Raji (cell line): Measurements from ENCODE around the gene GNPTG.

Experiments used
- POLR2A ChIP-seq: IDR thresholded peaks from 2 replicates; pipeline ENCODE4 v1.6.1; 2011; ENCODE audit warnings: low read depth, low read length, control low read depth; ENCODE audit not compliant: insufficient read depth

GNPTG gene

DNA sequence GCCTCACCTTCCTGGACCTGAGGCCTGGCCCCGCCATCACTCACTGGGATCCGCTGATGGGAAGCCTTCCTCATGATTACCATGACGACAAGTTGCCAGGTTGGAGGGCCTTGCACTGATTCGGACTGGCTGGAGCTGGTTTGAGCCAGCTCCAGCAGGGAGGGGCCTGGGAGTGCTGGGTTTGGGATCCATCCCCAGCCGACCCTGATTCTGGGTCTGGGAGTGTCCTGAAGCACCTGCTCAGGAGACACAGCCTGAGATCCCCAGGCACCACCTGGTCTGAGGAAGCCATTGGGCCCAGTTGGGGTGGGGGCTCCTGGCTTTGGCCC lies 24.1 kb upstream of the GNPTG start:
- TF ChIP-seq POLR2A: no peak

DNA sequence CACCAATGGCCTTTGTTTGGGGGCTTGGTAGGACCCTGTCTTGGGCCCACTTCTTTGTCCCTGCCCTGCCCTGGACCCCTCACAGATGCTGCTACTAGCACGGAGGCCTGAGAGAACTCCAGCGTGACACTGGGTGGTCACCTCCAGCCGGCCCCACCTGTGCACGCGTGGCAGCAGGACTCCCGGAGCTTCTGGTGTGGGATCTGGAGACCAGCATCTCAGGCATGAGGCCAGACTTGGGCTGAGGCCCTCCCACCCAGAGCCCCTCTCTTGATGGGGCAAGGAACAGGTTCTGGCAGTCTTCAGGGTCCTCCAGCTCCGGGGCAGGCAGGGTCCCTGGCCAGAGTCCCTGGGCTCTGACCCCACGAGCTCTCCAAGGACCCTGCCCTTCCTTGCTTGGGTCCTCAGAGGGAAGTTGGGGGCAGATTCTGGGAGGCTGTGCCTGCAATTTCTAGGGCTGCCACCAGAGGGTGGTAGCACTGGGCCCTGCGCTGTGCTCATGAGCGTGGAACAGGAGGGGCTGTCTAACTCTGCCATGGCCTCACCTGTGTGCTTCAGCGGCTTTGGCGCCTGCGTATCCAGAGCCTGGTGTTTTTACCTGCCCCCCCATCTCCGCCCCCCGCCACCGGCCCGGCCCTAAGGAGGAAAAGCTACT lies 21.3 kb upstream of the GNPTG start:
- TF ChIP-seq POLR2A: no peak

- no peak for TF ChIP-seq POLR2A
These were observed 20.6 kb upstream of the GNPTG start for GRCh38 chr16:1330931-1331711.

DNA sequence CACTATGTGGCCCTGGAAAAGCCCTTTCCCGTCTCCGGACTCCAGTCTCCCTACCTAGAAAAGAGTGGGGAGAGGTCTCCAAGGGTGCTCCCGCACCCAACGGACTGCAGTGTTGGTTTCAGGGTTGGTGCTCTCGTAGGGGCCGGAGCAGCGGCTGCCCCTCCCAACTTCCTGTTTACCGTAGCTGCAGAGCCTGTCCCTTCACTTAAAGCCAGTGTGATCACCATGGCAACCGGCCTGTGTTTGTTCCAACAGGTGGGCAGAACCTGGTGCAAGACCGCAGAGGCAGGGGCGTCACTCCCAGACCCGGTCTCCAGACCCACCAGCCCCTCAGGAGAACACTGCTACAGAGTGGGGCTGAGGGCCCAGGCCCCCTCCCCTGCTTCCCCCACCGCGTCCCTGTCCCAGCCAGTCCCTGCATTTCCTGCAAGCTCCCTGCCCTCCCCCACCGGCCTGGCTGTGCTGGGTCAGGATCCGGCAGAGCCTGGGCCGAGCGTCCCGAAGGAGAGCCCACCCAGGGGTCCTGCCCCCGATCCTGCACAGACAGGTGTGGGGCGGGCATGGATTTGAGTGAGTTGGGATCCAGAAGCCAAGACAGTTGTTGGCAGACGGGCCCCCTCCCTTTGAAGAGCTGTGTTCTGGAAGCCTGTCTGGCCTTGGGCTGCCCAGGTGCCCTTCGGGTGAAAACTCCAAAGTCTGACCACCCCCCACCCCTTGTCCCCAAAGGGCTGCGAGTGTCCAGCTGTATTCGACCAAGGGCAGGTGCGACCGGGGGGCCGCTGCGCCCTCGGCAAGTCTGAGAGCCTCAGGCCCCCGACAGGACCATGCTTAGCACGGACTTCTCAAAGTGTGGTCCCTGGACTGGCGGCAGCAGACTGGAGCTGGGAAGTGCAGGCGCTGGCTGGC lies 19.8 kb upstream of the GNPTG start:
- no peak for TF ChIP-seq POLR2A

- TF ChIP-seq POLR2A: no peak
These were observed 19.0 kb upstream of the GNPTG start for GRCh38 chr16:1332618-1333148.

DNA sequence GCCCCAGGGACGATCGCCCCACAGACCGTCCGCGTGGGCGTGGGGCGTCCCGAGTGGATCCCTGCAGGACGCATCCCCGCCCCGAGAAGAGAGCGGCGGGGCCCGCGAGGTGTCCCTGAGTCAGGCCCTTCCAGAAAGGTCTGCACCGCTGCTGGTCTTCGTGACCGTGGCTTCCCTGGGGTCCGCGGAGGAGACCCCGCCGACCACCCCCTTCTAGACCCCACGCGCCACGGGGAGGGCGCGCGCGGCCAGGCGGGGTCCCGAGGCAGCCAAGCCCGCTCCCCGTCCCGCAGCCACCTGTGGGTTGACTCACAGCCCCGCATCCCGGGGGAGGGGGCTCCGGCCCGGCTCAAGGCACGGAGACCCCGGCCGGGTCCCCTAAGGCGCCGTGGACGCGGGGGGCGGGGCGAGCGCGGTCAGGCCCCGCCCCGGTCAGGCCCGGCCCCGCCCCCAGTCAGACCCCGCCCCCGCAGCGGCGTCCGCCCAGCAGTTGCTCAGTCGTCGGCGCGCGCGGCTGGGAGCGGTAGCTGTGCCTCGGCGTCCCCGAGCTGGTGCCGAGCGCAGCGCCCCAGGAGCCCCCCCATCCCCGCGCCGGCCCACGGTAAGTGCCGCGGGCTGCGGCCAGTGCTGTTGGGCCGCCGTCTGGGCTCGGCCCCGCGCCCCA lies 18.4 kb upstream of the GNPTG start, which contains the start of gene BAIAP3:
Gene BAIAP3, plus strand, starts transcription at position 497 of the 664 bp plus-strand sequence. CDS start 4,905 bp downstream, outside the sequence.
- no peak for TF ChIP-seq POLR2A

GRCh38 chr16:1333854-1334700 lies 17.7 kb upstream of the GNPTG start:
- TF ChIP-seq POLR2A: no peak

- no peak for TF ChIP-seq POLR2A
These were observed 17.0 kb upstream of the GNPTG start for GRCh38 chr16:1334739-1335138.

- no peak for TF ChIP-seq POLR2A
These were observed 16.3 kb upstream of the GNPTG start for GRCh38 chr16:1335211-1335971.

GRCh38 chr16:1335996-1336395 lies 15.7 kb upstream of the GNPTG start:
- no peak for TF ChIP-seq POLR2A

DNA sequence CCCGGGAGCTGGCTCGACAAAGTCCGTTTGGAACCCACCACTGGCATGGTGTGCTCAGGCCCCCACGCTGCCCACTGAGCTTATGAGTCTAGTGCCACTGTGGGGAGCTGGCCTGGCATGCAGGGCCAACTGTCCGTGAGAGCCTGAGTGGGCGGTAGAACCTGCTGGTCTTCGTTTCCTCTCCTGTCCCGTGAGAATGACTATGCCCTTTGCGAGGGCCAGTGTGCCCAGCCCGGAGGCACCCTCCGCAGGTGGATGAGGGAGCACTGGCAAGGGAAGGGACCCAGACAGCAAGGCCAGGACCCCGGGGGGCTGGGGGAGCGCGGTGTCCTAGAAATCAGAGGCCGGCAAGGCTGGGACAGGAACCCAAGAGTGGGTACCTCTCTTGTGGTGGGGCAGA lies 15.1 kb upstream of the GNPTG start:
- no peak for TF ChIP-seq POLR2A

DNA sequence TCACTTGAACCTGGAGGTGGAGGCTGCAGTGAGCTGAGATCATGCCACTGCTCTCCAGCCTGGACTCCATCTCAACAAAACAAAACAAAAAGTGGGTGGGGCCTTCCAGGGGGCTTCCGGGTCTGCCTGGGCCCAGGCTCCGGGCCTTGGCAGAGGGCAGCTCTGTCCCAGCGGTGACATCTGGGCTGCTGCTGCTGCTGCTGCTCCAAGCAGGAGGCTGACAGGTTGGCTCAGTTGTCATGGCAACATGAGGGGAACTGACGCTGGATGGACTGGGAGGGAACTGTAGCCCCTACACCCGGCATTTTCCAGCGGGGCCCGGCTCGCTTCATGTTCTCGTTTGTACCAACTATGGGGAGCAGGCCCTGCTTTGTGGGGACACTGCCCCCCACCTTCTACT lies 14.2 kb upstream of the GNPTG start:
- no peak for TF ChIP-seq POLR2A

- TF ChIP-seq POLR2A: no peak
These were observed 13.5 kb upstream of the GNPTG start for GRCh38 chr16:1338119-1338730.
